Measurements from ENCODE around the gene RSRP1. TPM values are rescaled to one million over a fixed set of nuclear protein-coding genes. Genes with fewer than 3 reads are reported as not detected.
"Not testable (repeated sequence)": the region's sequence is repeated elsewhere in the genome, so short reads cannot be mapped to it uniquely, and the experiment has no call there.

The RSRP1 gene, protein sequence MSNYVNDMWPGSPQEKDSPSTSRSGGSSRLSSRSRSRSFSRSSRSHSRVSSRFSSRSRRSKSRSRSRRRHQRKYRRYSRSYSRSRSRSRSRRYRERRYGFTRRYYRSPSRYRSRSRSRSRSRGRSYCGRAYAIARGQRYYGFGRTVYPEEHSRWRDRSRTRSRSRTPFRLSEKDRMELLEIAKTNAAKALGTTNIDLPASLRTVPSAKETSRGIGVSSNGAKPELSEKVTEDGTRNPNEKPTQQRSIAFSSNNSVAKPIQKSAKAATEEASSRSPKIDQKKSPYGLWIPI
- total RNA-seq = 140 and 144 TPM in 2 replicates

DNA sequence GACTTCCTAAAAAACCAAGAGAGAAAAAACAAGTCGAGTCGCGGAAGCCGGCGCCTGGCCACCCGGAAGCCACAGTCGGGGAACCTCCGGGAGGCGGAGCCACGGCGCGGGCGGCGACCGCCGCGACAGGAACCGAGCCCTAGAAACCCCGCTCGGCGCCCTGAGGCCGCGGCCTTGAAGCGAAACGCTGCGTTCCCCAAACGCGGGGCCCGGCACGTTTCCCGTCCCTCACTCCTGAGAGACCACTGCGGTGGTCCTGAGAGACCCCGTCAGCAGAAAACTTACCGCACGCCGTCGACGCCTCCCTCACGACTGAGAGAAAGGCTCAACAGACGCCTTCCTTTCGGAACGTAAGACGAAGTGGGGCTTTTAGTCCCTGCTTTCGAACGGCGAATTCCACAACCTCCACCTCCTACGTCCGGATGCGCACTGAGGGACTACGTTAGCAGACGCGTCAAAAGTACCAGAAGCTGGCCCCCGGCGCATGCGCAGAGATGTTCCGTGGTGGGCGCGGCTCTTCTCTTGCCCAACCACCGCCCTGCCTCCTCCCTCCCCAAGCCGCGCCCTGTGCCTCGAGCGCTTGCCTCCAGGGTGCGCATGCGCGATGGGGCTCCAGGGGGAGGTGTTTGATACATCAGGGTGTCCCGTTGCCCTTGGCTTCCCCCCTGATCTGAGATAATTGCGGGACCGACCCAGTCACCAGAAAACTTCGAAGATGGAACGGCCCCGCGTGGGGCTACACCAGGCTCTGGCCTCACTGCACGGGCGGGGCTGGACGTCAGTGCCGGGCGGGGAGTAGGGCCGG, at the start of gene RSRP1:
Gene RSRP1, minus strand, starts transcription at position 431 of the 805 bp plus-strand sequence. CDS start 491 bp downstream, outside the sequence.
- intact Hi-C loops (cut with micrococcal nuclease) = loop anchor here (1.0 to 10.0 kb wide), 3 partner anchors 15 to 602 kb away; partner anchors contain the start of genes CLIC4, SRRM1 and SYF2
- no peaks in the 10 kb centered on the region for H3K9me3 Mint-ChIP-seq
- peak within 1 kb of the TSS; percentile 98 for H3K27ac Mint-ChIP-seq
- H3K27me3 Mint-ChIP-seq (ENCODE audit: low read depth) = peaks cover 2% of the 10 kb centered on the region
- H3K4me3 Mint-ChIP-seq (ENCODE audit: low read depth) = peak within 1 kb of the TSS; percentile 98
- peaks cover 40% of the 10 kb centered on the region for H3K4me1 Mint-ChIP-seq (ENCODE audit: low read depth)
- DNase-seq (ENCODE audit: low spot score) = peak; percentile 100
- H3K36me3 Mint-ChIP-seq (ENCODE audit: low read depth) = peaks cover 52% of the 10 kb centered on the region

DNA sequence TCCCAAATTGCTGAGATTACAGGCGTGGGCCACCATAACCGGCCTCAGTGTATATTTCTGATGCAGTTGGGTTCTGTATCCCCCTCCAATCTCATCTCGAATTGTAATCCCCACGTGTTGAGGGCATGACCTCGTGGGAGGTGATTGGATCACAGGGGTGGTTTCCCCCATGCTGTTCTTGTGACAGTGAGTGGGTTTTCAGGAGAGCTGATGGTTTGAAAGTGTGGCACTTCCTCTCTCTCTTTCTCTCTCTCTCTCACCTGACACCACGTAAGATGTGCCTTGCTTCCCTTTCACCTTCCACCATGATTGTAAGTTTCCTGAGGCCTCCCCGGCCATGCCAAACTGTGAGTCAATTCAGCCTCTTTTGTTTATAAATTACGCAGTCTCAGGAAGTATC, 49.2 kb upstream of the RSRP1 start:
- H3K4me3 Mint-ChIP-seq (ENCODE audit: low read depth); H3K36me3 Mint-ChIP-seq (ENCODE audit: low read depth); H3K9me3 Mint-ChIP-seq; intact Hi-C loops (cut with micrococcal nuclease); H3K27me3 Mint-ChIP-seq (ENCODE audit: low read depth); DNase-seq (ENCODE audit: low spot score); H3K27ac Mint-ChIP-seq; H3K4me1 Mint-ChIP-seq (ENCODE audit: low read depth): not testable (repeated sequence)

DNA sequence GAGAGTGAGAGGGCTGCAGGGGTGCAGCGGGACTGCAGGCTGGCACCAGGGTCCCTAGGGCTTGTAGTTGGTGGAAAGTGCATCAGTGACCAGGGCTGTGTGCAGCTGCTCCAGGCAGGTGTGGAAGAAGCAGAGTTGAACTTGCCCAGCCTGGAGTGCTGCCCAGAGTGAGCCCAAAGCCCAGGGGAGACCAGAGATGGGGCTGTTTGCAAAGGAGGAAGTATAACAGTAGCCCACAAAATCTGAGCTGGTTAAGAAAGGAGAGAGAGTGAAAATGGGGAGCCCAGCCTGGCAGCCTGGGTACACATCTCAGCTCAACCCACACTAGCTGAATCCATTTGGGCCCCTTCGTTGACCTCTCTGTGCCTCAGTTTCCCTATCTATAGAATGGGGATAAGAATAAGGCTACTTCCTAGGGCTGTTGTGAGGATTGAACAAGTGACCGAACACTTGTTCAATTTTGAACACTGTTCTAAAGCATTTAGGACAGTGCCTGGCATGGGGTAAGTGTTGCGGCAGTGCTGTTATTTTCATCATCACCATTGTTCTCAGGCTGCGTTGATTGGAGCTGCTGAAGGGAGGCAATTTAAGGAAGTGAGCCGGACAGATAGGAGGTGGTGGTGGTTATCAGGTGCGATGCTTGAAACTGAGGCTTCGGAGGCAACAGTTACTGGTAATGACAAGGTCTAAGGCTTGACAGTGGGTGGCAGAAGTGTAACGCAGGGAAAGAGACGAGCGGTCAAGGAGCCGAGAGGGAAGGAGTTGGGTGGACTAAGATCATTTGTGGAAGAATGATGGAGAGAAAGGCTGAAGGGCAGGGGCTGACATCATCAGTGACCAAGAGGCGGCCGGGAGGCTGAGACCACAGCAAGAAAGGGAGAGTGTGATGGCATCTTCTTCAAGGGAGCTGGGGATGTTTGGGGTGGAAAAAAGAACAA, 47.9 kb upstream of the RSRP1 start:
- H3K4me3 Mint-ChIP-seq (ENCODE audit: low read depth); H3K27me3 Mint-ChIP-seq (ENCODE audit: low read depth); DNase-seq (ENCODE audit: low spot score); intact Hi-C loops (cut with micrococcal nuclease); H3K36me3 Mint-ChIP-seq (ENCODE audit: low read depth); H3K4me1 Mint-ChIP-seq (ENCODE audit: low read depth); H3K27ac Mint-ChIP-seq; H3K9me3 Mint-ChIP-seq: not testable (repeated sequence)

DNA sequence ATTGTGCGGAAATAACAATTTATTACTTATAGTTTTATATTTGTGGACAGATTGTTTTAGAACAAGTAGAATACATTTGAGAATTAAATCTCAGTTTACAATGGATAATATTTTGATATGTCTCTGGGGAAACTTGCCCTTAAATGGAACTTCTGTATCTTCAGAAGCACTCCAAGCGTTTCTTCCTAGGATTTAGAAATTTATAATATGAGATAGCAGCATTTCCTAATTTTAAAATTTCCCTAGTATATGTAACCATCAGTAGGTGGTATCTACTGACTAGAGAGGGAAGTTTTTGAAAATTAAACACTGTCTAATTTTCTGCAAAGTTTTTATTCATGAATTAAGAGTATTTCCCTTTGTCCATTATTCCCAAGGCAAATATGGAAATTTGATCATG, 46.2 kb upstream of the RSRP1 start:
- H3K4me3 Mint-ChIP-seq (ENCODE audit: low read depth); H3K27ac Mint-ChIP-seq; H3K9me3 Mint-ChIP-seq; DNase-seq (ENCODE audit: low spot score); H3K36me3 Mint-ChIP-seq (ENCODE audit: low read depth); H3K27me3 Mint-ChIP-seq (ENCODE audit: low read depth); intact Hi-C loops (cut with micrococcal nuclease); H3K4me1 Mint-ChIP-seq (ENCODE audit: low read depth): not testable (repeated sequence)

DNA sequence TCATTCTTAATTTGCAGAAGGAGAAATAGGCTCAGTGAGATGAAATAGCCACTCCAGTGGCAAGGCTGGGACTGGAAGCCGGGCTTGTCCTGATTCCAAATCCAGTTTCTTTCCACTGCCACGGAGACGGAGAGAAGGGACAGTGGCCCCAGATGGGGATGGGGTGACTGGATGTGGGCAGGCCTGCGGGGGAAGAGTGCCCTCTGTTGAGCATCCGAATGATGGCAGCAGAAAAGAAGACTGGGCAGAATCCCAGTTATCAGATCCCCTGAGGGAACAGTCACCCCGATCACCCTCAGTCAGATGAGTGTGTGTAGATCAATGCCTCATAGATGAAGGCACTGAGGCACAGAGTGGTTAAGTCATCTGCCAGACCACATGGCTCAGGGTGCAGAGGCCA, 42.8 kb upstream of the RSRP1 start:
- H3K9me3 Mint-ChIP-seq; DNase-seq (ENCODE audit: low spot score); H3K4me1 Mint-ChIP-seq (ENCODE audit: low read depth); intact Hi-C loops (cut with micrococcal nuclease); H3K36me3 Mint-ChIP-seq (ENCODE audit: low read depth); H3K27me3 Mint-ChIP-seq (ENCODE audit: low read depth); H3K4me3 Mint-ChIP-seq (ENCODE audit: low read depth); H3K27ac Mint-ChIP-seq: not testable (repeated sequence)

DNA sequence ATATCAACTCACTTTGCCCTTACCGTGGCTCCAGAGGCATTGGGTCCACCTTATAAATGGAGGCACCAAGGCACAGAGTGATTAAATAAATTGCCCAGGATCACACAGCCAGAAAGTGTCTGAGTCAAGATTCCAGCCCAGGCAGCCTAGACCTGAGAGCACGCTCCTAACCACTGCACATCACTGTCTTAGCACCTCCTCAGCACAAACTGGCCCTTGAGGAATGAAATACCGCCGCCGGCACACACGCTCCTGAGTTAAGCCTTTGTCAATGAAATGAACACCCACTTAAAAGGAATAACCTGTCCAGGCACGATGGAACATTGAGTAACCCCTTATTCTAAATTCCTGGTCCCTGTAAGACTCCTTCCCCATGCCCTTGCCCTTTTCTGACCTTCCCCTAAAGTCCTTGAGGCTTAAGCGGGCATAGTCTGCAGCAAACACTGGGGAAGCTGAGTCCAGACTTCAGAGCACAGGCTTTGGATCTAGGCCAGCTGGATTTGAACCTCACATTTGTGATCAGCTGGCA, 41.4 kb upstream of the RSRP1 start:
- intact Hi-C loops (cut with micrococcal nuclease); H3K27me3 Mint-ChIP-seq (ENCODE audit: low read depth); H3K9me3 Mint-ChIP-seq; H3K36me3 Mint-ChIP-seq (ENCODE audit: low read depth); H3K4me1 Mint-ChIP-seq (ENCODE audit: low read depth); H3K4me3 Mint-ChIP-seq (ENCODE audit: low read depth); H3K27ac Mint-ChIP-seq; DNase-seq (ENCODE audit: low spot score): not testable (repeated sequence)

DNA sequence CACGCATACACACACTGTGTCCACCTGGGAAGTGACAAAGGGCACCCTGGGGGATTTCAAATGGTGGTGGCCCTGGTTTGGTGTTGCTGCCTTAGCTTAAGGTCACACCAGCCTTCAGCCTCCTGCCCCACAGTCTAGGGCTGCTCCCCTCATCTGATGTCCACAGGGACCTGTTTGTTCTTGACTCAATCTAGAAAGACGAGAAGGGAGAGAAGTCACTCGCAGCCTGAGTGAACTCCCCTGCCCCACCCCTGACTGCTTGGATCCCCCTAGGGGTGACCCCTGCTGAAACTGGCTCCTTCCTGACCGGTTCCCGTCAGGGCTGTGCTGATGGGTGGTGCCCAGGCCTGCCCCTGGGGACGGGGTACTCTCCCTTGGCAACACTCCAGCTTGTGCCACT, 39.9 kb upstream of the RSRP1 start:
- H3K27ac Mint-ChIP-seq; H3K4me3 Mint-ChIP-seq (ENCODE audit: low read depth); H3K4me1 Mint-ChIP-seq (ENCODE audit: low read depth); intact Hi-C loops (cut with micrococcal nuclease); H3K9me3 Mint-ChIP-seq; H3K36me3 Mint-ChIP-seq (ENCODE audit: low read depth); H3K27me3 Mint-ChIP-seq (ENCODE audit: low read depth); DNase-seq (ENCODE audit: low spot score): not testable (repeated sequence)

DNA sequence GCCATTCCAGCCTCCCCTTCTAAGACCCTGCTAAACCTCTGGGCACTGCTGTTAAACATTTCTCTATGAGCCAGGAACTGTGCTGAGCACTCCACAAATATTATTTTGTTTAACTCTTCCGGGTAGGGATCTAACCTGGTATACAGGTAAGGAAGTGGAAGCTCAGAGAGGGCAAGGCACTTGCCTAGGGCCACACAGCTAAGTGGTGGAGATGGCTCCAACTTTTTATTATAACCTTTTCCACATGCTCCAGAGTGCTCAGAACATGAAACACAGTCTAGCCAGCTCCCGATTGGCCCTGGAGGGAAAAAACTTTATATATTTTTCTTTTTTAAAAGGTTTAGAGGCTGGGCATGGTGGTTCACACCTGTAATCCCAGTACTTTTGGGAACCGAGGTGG, 38.6 kb upstream of the RSRP1 start:
- H3K4me3 Mint-ChIP-seq (ENCODE audit: low read depth); H3K4me1 Mint-ChIP-seq (ENCODE audit: low read depth); H3K27ac Mint-ChIP-seq; H3K36me3 Mint-ChIP-seq (ENCODE audit: low read depth); H3K9me3 Mint-ChIP-seq; H3K27me3 Mint-ChIP-seq (ENCODE audit: low read depth); DNase-seq (ENCODE audit: low spot score); intact Hi-C loops (cut with micrococcal nuclease): not testable (repeated sequence)

DNA sequence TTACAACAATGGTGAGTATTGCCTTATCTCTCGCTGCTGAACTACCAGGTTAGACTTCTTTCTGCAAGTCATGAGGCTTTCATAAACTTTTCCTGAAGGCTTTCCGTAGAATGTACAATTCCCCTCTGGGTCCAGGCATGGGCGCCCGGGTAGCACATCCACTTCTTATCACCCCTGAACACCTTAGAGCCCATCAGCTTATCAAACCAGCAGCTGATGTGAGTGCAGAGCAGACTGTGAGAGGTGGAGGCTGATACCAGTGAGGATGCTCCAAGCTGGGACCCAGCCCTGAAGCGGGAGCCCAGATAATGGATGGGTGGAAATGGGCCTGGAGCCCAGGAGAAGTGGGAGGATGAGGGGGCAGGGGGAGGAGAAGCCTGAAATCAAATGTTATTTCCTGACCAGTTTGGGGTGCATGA, 32.4 kb upstream of the RSRP1 start:
- H3K4me3 Mint-ChIP-seq (ENCODE audit: low read depth); H3K4me1 Mint-ChIP-seq (ENCODE audit: low read depth); H3K36me3 Mint-ChIP-seq (ENCODE audit: low read depth); H3K27ac Mint-ChIP-seq; H3K27me3 Mint-ChIP-seq (ENCODE audit: low read depth); DNase-seq (ENCODE audit: low spot score); intact Hi-C loops (cut with micrococcal nuclease); H3K9me3 Mint-ChIP-seq: not testable (repeated sequence)

DNA sequence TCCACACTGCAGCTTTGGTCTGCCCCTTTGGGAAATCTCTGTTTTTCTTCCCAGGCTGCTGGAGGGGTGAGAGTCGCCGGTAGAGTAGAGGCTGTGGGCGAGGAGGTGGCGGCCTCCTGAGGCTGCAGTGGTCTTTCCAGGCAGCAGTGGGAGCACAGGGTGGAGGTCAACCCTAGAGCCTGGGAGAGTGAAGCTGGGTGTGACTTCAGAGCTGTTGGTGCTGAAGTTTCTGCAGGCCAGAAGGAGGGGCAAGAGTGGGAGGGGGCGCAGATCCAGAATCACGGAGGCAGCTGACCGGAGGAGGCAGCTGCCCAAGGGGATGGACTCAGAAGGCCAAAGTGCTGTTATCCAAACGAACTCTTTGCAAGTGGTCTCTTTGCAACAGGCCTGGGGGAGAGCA, 31.5 kb upstream of the RSRP1 start:
- H3K9me3 Mint-ChIP-seq; H3K4me1 Mint-ChIP-seq (ENCODE audit: low read depth); H3K27ac Mint-ChIP-seq; DNase-seq (ENCODE audit: low spot score); H3K4me3 Mint-ChIP-seq (ENCODE audit: low read depth); H3K36me3 Mint-ChIP-seq (ENCODE audit: low read depth); H3K27me3 Mint-ChIP-seq (ENCODE audit: low read depth); intact Hi-C loops (cut with micrococcal nuclease): not testable (repeated sequence)

DNA sequence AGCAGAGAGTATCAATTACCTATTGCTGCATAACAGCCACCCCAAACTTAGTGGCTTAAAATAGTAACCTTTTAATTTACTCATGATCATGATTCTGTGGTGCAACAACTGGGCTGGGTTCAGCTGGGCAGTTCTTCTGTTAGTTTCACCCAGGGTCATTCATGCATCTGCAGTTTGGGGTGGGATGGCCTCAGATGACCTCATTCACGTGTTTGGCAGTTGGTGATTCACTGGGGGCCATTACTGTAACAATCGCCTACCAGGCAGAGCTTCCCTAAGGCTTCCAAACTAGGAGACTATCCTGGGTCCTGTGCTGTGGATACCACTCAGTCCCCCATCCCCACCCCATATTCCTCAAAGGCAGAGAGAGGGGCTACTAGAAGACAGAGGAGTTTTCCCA, 31.1 kb upstream of the RSRP1 start:
- H3K4me3 Mint-ChIP-seq (ENCODE audit: low read depth); H3K36me3 Mint-ChIP-seq (ENCODE audit: low read depth); intact Hi-C loops (cut with micrococcal nuclease); H3K9me3 Mint-ChIP-seq; H3K27me3 Mint-ChIP-seq (ENCODE audit: low read depth); DNase-seq (ENCODE audit: low spot score); H3K27ac Mint-ChIP-seq; H3K4me1 Mint-ChIP-seq (ENCODE audit: low read depth): not testable (repeated sequence)

DNA sequence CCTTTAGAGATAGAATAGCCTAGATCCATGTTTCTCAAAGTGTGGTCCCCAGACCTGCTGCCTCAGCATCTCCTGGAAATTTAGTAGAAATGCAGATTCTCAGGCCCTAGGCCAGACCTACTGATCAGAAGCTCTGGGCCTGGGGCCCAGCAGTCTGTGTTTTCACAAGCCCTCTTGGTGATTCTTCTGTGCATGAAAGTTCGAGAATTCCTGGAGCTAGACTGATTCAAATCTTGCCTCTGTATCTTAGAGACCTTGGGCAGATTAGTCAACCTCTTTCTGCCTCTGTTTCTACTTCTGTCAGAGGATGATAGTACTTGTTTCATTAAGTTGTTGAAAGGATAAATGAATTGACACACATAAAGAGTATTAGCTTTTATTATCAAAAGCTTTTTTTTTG, 30.0 kb upstream of the RSRP1 start:
- H3K9me3 Mint-ChIP-seq; intact Hi-C loops (cut with micrococcal nuclease); H3K27ac Mint-ChIP-seq; DNase-seq (ENCODE audit: low spot score); H3K27me3 Mint-ChIP-seq (ENCODE audit: low read depth); H3K4me3 Mint-ChIP-seq (ENCODE audit: low read depth); H3K4me1 Mint-ChIP-seq (ENCODE audit: low read depth); H3K36me3 Mint-ChIP-seq (ENCODE audit: low read depth): not testable (repeated sequence)
